ENCODE measurements around the gene TMEFF1.

DNA sequence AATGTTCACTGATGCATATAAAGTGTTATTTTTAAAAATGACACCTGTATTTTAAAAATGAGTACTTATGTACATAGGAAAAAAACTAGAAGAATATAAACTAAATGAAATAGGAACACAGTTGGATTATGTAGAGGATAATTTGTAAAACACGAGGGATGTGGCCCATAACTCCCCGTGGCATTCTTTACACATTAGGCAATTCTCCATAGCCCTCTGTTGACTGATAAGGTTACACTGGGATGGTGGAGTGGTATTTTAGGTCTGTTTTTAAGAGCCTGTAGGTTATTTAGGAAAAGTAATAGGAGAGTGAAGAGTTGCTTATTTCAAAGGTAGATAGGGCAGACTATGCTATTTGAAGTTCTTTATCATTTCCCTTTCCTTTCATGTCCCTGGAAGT, 106.7 kb downstream of the TMEFF1 start:
- TF ChIP-seq CTCF (conservative IDR thresholded peaks at IDR 0.05) (no peak), ZFX (IDR thresholded peaks at IDR 0.05) (no peak)

Data from C4-2B (cell line).